Endothelial cell of umbilical vein (primary cell): ENCODE data around the gene CEP97.
"Not testable (repeated sequence)": the region's sequence is repeated elsewhere in the genome, so short reads cannot be mapped to it uniquely, and the experiment has no call there.

Experiments used
- CTCF ChIP-seq, 2 donors: IDR thresholded peaks; 1 replicate in 1 of 2; 2 replicates in 1 of 2; pipeline ENCODE4 v1.5.1; 2011; ENCODE audit warnings: low read length in 2 of 2, mild to moderate bottlenecking in 2 of 2, moderate library complexity in 2 of 2, control low read depth in 1 of 2, inconsistent platforms in 1 of 2, low read depth in 1 of 2; ENCODE audit not compliant: insufficient read depth in 1 of 2; ENCODE audit errors: extremely low read depth in 1 of 2
- EZH2 ChIP-seq: IDR thresholded peaks from 2 replicates; pipeline ENCODE4 v1.6.1; 2012; ENCODE audit warnings: borderline replicate concordance, low read depth, mild to moderate bottlenecking, moderate library complexity, low read length, inconsistent platforms; ENCODE audit not compliant: severe bottlenecking
- JUN ChIP-seq: IDR thresholded peaks from 2 replicates; pipeline ENCODE4 v1.6.1; 2011; ENCODE audit warnings: borderline replicate concordance, low read depth; ENCODE audit not compliant: insufficient read length, insufficient read depth
- MYC ChIP-seq: IDR thresholded peaks from one replicate; pipeline ENCODE4 v1.6.1; 2011; ENCODE audit warnings: mild to moderate bottlenecking, low read depth, low read length
- POLR2AphosphoS5 ChIP-seq: IDR thresholded peaks from 2 replicates; pipeline ENCODE4 v1.6.1; 2012; ENCODE audit warnings: low read depth, mild to moderate bottlenecking, control low read depth, low read length, moderate library complexity; ENCODE audit not compliant: insufficient read depth

- not testable (repeated sequence) for TF ChIP-seq CTCF (IDR thresholded peaks at IDR 0.05; ENCODE audit: extremely low read depth in 1 of 2, insufficient read depth in 1 of 2, low read depth in 1 of 2, low read length in 2 of 2); EZH2; POLR2AphosphoS5; JUN; MYC
Measured at GRCh38 chr3:101741914-101742313, 17.5 kb downstream of the CEP97 start.
